ENCODE measurements around the gene TYR. TPM values are rescaled to one million over a fixed set of nuclear protein-coding genes. Genes with fewer than 3 reads are reported as not detected.

The TYR gene
- total RNA-seq (2022; extraction: Qiagen RNA extraction) = not detected in 5 replicates

DNA sequence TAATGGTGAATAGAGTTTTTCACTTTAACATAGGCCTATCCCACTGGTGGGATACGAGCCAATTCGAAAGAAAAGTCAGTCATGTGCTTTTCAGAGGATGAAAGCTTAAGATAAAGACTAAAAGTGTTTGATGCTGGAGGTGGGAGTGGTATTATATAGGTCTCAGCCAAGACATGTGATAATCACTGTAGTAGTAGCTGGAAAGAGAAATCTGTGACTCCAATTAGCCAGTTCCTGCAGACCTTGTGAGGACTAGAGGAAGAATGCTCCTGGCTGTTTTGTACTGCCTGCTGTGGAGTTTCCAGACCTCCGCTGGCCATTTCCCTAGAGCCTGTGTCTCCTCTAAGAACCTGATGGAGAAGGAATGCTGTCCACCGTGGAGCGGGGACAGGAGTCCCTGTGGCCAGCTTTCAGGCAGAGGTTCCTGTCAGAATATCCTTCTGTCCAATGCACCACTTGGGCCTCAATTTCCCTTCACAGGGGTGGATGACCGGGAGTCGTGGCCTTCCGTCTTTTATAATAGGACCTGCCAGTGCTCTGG, at the start of gene TYR:
Gene TYR (plus strand): TSS at position 185 of the 541 bp plus-strand sequence. CDS start 79 bp downstream, at position 264.

Other genes starting within 250 kb of the TYR start
- not detected in 5 replicates for gene GRM5, start 111.9 kb upstream of the TYR start, total RNA-seq (2022; extraction: Qiagen RNA extraction)